ENCODE data around the gene SCGB3A2.

- TF ChIP-seq CTCF (conservative IDR thresholded peaks at IDR 0.05; ENCODE audit: low read length) (no peak), EZH2phosphoT487 (IDR thresholded peaks at IDR 0.05; ENCODE audit: borderline replicate concordance, low read depth, low read length) (no peak)
Measured at GRCh38 chr5:147893820-147894219, 15.3 kb downstream of the SCGB3A2 start.
